Hepatocyte (in vitro differentiated cells): Measurements from ENCODE around the gene ABCC6.
"Not testable (repeated sequence)": the region's sequence is repeated elsewhere in the genome, so short reads cannot be mapped to it uniquely, and the experiment has no call there.

Experiments used
- CTCF ChIP-seq: fragments of 200-600 bp; sonication (generic); IDR thresholded peaks from 2 replicates; pipeline ENCODE4 v1.5.1; 2016; ENCODE audit warnings: antibody characterized with exemption, mild to moderate bottlenecking; ENCODE audit not compliant: poor library complexity
- EZH2 ChIP-seq: fragments of 200-600 bp; sonication (generic); IDR thresholded peaks from 2 replicates; pipeline ENCODE4 v1.6.1; 2016; ENCODE audit warnings: antibody characterized with exemption, mild to moderate bottlenecking, borderline replicate concordance
- EZH2phosphoT487 ChIP-seq: fragments of 200-600 bp; sonication (generic); IDR thresholded peaks from one replicate; pipeline ENCODE4 v1.6.1; 2018; ENCODE audit warnings: antibody characterized with exemption, mild to moderate bottlenecking, low read depth, moderate library complexity; ENCODE audit not compliant: unreplicated experiment, severe bottlenecking

GRCh38 chr16:16218349-16218748 lies 4.9 kb downstream of the ABCC6 start:
- TF ChIP-seq CTCF, EZH2phosphoT487, EZH2: not testable (repeated sequence)
